ENCODE measurements around the gene JDP2. TPM values are rescaled to one million over a fixed set of nuclear protein-coding genes. Genes with fewer than 3 reads are reported as not detected.

Gene JDP2
- total and polyA plus RNA-seq, 4 donors: 20.9 to 50.2 (median 44.0) TPM

DNA sequence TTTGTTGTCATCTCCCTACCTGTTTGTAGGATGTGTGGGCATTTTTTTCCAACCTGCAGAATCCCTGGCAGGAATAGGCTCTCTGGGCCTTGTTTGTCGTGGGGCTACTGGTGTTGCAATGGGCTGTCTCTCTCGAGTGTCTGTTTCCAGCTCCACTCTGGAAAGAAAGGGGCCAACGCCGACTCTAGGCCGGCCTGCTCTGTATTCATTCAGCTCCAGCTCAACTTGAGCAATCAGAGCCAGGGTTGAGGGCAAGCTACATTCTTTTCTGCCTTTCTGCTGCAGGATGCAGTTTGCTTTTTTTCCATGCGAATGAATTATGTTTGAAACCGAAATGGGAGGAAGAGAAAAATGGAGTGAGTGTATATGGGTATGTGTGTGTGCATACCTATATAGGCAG lies 2.3 kb downstream of the JDP2 start:
- 4% methylated on average over 7 of the region's 7 CpGs for WGBS, 2 donors
- intact Hi-C loops (cut with DNase I): no loop called here
- no peaks in the 10 kb centered on the region for H3K9me3 ChIP-seq (ENCODE audit: control insufficient read depth, low read length)
- H3K27ac ChIP-seq (ENCODE audit: low read depth in 1 of 2, low read length in 2 of 2): peak overlapping the region; percentile 20 to 54
- no peaks in the 10 kb centered on the region for H3K36me3 ChIP-seq (ENCODE audit: control insufficient read depth in 1 of 2, insufficient read depth in 2 of 2, low read length in 1 of 2)
- no peaks in the 10 kb centered on the region for H3K27me3 ChIP-seq (ENCODE audit: control insufficient read depth in 1 of 2, insufficient read depth in 2 of 2, low read length in 1 of 2)
- peaks cover 0 to 12% of the 10 kb centered on the region in 2 donors for H3K4me1 ChIP-seq (ENCODE audit: control insufficient read depth in 1 of 2, insufficient read depth in 2 of 2, low read length in 2 of 2)
- H3K4me3 ChIP-seq (ENCODE audit: low read length in 2 of 2): no peak overlapping the region
- DNase-seq: peak in 1 of 2 donors; percentile 55
- ATAC-seq (ENCODE audit: low FRiP score): peak; percentile 53

DNA sequence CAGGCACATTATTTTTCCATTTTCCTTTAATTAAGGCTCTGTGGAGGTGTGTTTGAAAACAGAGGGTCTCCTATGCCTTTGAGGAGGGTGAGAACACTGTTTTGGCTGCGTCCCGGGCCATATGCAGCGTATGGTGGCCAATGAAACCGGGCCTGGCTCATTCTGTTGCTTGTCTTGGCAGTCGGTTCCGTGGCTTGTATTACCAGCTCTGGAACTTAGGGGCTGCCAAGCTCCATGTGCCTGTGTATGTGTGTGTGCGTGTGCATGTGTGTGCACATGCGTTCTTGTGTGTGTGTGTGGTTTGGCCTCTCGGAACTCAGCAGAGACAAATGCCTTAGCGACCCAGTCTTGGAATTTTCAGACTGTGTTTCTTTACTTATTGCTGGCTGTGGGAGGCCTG lies 2.7 kb downstream of the JDP2 start:
- WGBS, 2 donors: 1 to 3% methylated on average over 10 of the region's 10 CpGs
- H3K36me3 ChIP-seq (ENCODE audit: control insufficient read depth in 1 of 2, insufficient read depth in 2 of 2, low read length in 1 of 2): no peaks in the 10 kb centered on the region
- no peak overlapping the region for H3K4me3 ChIP-seq (ENCODE audit: low read length in 2 of 2)
- H3K9me3 ChIP-seq (ENCODE audit: control insufficient read depth, low read length): no peaks in the 10 kb centered on the region
- ATAC-seq (ENCODE audit: low FRiP score): peak; percentile 49
- intact Hi-C loops (cut with DNase I): no loop called here
- no peak overlapping the region for H3K27ac ChIP-seq (ENCODE audit: low read depth in 1 of 2, low read length in 2 of 2)
- DNase-seq: peak in 1 of 2 donors; percentile 64
- peaks cover 0 to 12% of the 10 kb centered on the region in 2 donors for H3K4me1 ChIP-seq (ENCODE audit: control insufficient read depth in 1 of 2, insufficient read depth in 2 of 2, low read length in 2 of 2)
- H3K27me3 ChIP-seq (ENCODE audit: control insufficient read depth in 1 of 2, insufficient read depth in 2 of 2, low read length in 1 of 2): no peaks in the 10 kb centered on the region

DNA sequence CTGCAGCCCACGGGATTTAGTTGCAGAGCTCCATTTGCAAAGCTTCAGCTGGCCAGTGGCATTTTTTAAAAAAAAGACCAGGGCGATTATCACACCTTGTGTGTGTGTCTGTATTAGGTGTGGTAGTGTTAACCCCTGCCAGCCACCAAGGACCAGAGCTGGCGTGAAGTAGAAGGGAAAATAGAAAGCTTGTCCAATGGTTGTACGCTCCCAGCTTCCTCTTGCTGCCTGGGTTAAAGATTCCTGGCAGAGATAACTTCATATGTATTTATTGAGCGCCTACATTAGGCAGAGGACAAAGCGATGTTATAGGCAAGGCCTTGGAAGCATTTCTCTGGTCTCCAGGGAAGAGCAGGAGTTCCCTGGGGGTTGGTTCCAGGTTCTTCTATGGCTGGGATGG lies 3.2 kb downstream of the JDP2 start:
- intact Hi-C loops (cut with DNase I): no loop called here

DNA sequence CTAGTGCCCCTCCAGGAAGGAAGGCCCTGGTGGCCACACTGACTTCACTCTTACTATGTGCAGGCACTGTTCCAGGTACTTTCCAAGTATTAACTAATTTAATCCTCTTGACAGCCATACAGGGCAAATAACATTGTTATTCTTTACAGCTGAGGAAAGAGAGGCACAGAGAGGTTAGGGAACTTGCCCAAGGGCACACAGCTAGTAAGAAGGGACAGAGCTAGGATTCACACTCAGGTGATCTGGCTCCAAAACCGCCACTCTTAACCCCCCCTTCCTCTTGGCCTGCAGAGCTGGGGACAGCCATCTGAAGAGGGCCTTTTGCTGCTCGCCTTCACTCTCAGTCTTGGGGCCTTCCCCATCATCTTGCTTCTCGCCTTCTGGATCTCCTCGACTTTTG lies 4.0 kb downstream of the JDP2 start:
- peaks cover 0 to 12% of the 10 kb centered on the region in 2 donors for H3K4me1 ChIP-seq (ENCODE audit: control insufficient read depth in 1 of 2, insufficient read depth in 2 of 2, low read length in 2 of 2)
- ATAC-seq (ENCODE audit: low FRiP score): no peak
- no peaks in the 10 kb centered on the region for H3K9me3 ChIP-seq (ENCODE audit: control insufficient read depth, low read length)
- 95 to 97% methylated on average over 4 of the region's 4 CpGs for WGBS, 2 donors
- no peak overlapping the region for H3K27ac ChIP-seq (ENCODE audit: low read depth in 1 of 2, low read length in 2 of 2)
- intact Hi-C loops (cut with DNase I): no loop called here
- DNase-seq: no peak
- H3K36me3 ChIP-seq (ENCODE audit: control insufficient read depth in 1 of 2, insufficient read depth in 2 of 2, low read length in 1 of 2): no peaks in the 10 kb centered on the region
- no peak overlapping the region for H3K4me3 ChIP-seq (ENCODE audit: low read length in 2 of 2)
- no peaks in the 10 kb centered on the region for H3K27me3 ChIP-seq (ENCODE audit: control insufficient read depth in 1 of 2, insufficient read depth in 2 of 2, low read length in 1 of 2)

More for the DNA sequence above, 3.2 kb downstream of the JDP2 start:
- Histone ChIP-seq H3K4me3 (ENCODE audit: low read length in 2 of 2) (no peak overlapping the region), H3K27ac (ENCODE audit: low read depth in 1 of 2, low read length in 2 of 2) (no peak overlapping the region), H3K4me1 (ENCODE audit: control insufficient read depth in 1 of 2, insufficient read depth in 2 of 2, low read length in 2 of 2) (peaks cover 0 to 12% of the 10 kb centered on the region in 2 donors), H3K27me3 (ENCODE audit: control insufficient read depth in 1 of 2, insufficient read depth in 2 of 2, low read length in 1 of 2) (no peaks in the 10 kb centered on the region), H3K9me3 (ENCODE audit: control insufficient read depth, low read length) (no peaks in the 10 kb centered on the region), H3K36me3 (ENCODE audit: control insufficient read depth in 1 of 2, insufficient read depth in 2 of 2, low read length in 1 of 2) (no peaks in the 10 kb centered on the region)
- ATAC-seq (ENCODE audit: low FRiP score): no peak
- DNase-seq: no peak
- 33 to 34% methylated on average over 6 of the region's 6 CpGs for WGBS, 2 donors

DNA sequence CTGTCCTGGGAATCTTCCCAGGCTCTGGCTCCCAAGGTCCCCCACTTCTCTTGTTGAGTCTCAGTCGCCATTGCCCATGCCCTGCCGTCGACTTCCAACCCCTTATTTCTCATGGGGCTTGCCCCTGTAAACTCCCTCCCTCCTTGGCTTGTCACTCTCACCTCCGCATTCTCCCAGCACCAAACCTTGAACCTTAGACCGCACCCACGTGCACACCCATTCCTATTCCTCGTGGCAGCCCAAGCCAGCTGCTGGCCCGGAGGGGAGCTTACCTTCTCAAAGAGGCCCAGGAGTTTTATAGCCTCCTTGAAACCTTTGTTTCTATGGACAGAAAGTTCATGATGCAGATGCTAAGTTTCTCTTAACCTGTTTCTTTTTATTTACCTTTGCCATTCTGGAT lies 4.6 kb downstream of the JDP2 start:
- 94% methylated on average over 8 of the region's 8 CpGs for WGBS, 2 donors
- DNase-seq (no peak), ATAC-seq (ENCODE audit: low FRiP score) (no peak)
- Histone ChIP-seq H3K9me3 (ENCODE audit: control insufficient read depth, low read length) (no peaks in the 10 kb centered on the region), H3K4me3 (ENCODE audit: low read length in 2 of 2) (no peak overlapping the region), H3K27ac (ENCODE audit: low read depth in 1 of 2, low read length in 2 of 2) (no peak overlapping the region), H3K27me3 (ENCODE audit: control insufficient read depth in 1 of 2, insufficient read depth in 2 of 2, low read length in 1 of 2) (no peaks in the 10 kb centered on the region), H3K36me3 (ENCODE audit: control insufficient read depth in 1 of 2, insufficient read depth in 2 of 2, low read length in 1 of 2) (no peaks in the 10 kb centered on the region), H3K4me1 (ENCODE audit: control insufficient read depth in 1 of 2, insufficient read depth in 2 of 2, low read length in 2 of 2) (peaks cover 0 to 12% of the 10 kb centered on the region in 2 donors)
- intact Hi-C loops (cut with DNase I): no loop called here

DNA sequence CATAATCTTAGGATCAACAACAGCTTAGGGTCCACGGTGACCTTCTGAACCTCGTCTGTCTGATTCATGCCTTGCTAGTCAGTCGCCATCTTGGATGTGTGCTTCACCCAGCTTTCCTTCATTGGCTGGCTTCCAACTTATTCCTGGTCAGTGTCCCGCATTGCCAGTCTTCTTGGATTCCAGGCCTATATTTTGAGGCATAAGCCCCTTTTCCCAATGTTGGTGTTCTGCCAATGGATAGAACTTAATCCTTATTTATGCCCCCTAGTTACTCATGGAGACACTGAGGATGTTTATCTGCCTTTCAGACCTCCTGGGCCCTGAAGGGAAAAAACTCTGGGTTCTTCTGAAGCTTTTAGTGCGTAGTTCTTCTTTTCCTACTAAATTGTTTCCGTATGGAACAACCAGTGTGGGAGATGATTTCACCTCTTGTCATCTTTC lies 5.8 kb downstream of the JDP2 start:
- intact Hi-C loops (cut with DNase I): no loop called here
- 94 to 96% methylated on average over 6 of the region's 6 CpGs for WGBS, 2 donors
- H3K27ac ChIP-seq (ENCODE audit: low read depth in 1 of 2, low read length in 2 of 2): no peak overlapping the region
- no peaks in the 10 kb centered on the region for H3K36me3 ChIP-seq (ENCODE audit: control insufficient read depth in 1 of 2, insufficient read depth in 2 of 2, low read length in 1 of 2)
- H3K9me3 ChIP-seq (ENCODE audit: control insufficient read depth, low read length): no peaks in the 10 kb centered on the region
- no peak overlapping the region for H3K4me3 ChIP-seq (ENCODE audit: low read length in 2 of 2)
- ATAC-seq (ENCODE audit: low FRiP score): no peak
- H3K27me3 ChIP-seq (ENCODE audit: control insufficient read depth in 1 of 2, insufficient read depth in 2 of 2, low read length in 1 of 2): no peaks in the 10 kb centered on the region
- no peak for DNase-seq
- peaks cover 0 to 11% of the 10 kb centered on the region in 2 donors for H3K4me1 ChIP-seq (ENCODE audit: control insufficient read depth in 1 of 2, insufficient read depth in 2 of 2, low read length in 2 of 2)

DNA sequence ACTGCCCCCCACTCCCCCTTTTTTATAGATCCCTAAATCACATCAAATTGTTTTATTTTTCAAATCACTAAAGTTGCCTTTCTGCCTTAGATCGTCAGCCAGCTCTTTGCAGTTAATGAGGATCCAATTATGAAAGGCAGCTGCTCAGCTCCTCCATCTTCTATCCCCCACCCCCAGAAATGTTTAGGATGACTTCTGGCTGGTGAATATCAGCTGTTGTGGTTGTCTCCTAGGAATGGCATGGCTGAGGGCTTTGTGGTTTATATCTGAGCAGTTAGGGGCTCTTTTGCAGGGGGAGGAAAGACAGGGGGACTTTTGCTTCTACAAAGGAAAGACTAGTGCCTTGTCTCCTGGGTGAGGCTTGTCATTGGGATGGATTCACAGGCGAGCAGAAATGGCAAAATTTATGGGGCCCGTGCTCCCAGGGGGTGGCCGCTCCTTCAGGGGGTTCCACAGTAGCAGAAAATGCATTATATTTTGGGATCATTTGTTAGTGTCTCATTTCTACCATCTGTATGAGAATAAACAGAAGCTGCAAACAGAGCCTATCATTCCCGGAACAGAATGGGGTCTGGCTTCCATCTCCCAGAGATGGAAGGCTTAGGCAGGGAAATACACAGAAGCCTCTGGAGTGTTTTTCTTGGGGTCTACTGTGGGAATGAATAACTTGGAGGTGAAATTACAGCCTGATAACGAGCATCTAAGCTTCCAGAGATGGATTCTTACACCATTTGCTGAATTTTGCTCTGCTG lies 6.5 kb downstream of the JDP2 start:
- Histone ChIP-seq H3K27me3 (ENCODE audit: control insufficient read depth in 1 of 2, insufficient read depth in 2 of 2, low read length in 1 of 2) (no peaks in the 10 kb centered on the region), H3K36me3 (ENCODE audit: control insufficient read depth in 1 of 2, insufficient read depth in 2 of 2, low read length in 1 of 2) (no peaks in the 10 kb centered on the region), H3K27ac (ENCODE audit: low read depth in 1 of 2, low read length in 2 of 2) (no peak overlapping the region), H3K9me3 (ENCODE audit: control insufficient read depth, low read length) (no peaks in the 10 kb centered on the region), H3K4me3 (ENCODE audit: low read length in 2 of 2) (no peak overlapping the region), H3K4me1 (ENCODE audit: control insufficient read depth in 1 of 2, insufficient read depth in 2 of 2, low read length in 2 of 2) (peaks cover 0 to 4% of the 10 kb centered on the region in 2 donors)
- DNase-seq: no peak
- ATAC-seq (ENCODE audit: low FRiP score): no peak
- 88 to 93% methylated on average over 6 of the region's 6 CpGs for WGBS, 2 donors
- intact Hi-C loops (cut with DNase I): no loop called here

DNA sequence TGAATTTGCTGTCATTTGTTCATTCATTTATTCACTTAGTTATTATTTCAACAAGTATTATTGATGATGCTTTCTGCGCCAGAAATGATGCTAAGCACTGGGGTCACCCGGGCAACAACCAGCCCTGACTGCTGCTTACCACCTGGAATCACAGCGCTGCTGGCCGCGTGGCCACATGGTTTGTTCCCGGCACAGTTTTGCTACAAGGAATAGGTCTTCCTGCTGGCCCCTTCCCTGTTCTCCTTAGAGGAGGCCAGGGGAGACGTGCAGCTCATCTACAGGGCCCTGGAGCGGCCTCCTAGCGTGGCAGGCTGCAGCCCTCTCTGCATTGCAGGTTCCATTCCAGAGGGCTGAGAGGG lies 7.0 kb downstream of the JDP2 start:
- H3K9me3 ChIP-seq (ENCODE audit: control insufficient read depth, low read length): no peaks in the 10 kb centered on the region
- intact Hi-C loops (cut with DNase I): no loop called here
- H3K36me3 ChIP-seq (ENCODE audit: control insufficient read depth in 1 of 2, insufficient read depth in 2 of 2, low read length in 1 of 2): no peaks in the 10 kb centered on the region
- H3K4me3 ChIP-seq (ENCODE audit: low read length in 2 of 2): no peak overlapping the region
- H3K4me1 ChIP-seq (ENCODE audit: control insufficient read depth in 1 of 2, insufficient read depth in 2 of 2, low read length in 2 of 2): peaks cover 0 to 4% of the 10 kb centered on the region in 2 donors
- H3K27ac ChIP-seq (ENCODE audit: low read depth in 1 of 2, low read length in 2 of 2): no peak overlapping the region
- ATAC-seq (ENCODE audit: low FRiP score): no peak
- DNase-seq: no peak
- 89% methylated on average over 9 of the region's 9 CpGs for WGBS, 2 donors
- no peaks in the 10 kb centered on the region for H3K27me3 ChIP-seq (ENCODE audit: control insufficient read depth in 1 of 2, insufficient read depth in 2 of 2, low read length in 1 of 2)

DNA sequence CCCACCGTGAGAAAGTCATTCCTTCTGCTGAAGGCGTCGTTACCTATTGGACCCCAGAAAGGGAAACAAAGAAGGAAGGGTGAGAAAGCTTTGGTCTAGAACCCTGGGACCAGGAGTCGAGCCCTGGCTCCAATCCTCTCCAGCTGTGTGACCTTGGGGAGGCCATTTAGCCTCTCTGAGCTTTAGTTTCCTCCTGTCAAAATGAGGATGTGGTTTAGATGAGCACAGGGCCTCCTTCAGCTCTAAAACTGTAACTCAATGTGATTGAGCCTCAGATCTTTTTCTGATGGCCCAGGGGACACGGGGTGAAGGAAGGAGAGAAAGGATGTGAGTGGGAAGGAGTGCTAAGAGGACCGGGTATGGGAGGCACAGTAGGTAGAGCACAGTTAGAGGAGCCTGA lies 7.7 kb downstream of the JDP2 start:
- Histone ChIP-seq H3K4me1 (ENCODE audit: control insufficient read depth in 1 of 2, insufficient read depth in 2 of 2, low read length in 2 of 2) (peaks cover 0 to 4% of the 10 kb centered on the region in 2 donors), H3K9me3 (ENCODE audit: control insufficient read depth, low read length) (no peaks in the 10 kb centered on the region), H3K36me3 (ENCODE audit: control insufficient read depth in 1 of 2, insufficient read depth in 2 of 2, low read length in 1 of 2) (no peaks in the 10 kb centered on the region), H3K27me3 (ENCODE audit: control insufficient read depth in 1 of 2, insufficient read depth in 2 of 2, low read length in 1 of 2) (no peaks in the 10 kb centered on the region), H3K27ac (ENCODE audit: low read depth in 1 of 2, low read length in 2 of 2) (no peak overlapping the region), H3K4me3 (ENCODE audit: low read length in 2 of 2) (no peak overlapping the region)
- no peak for DNase-seq
- intact Hi-C loops (cut with DNase I): no loop called here
- no peak for ATAC-seq (ENCODE audit: low FRiP score)
- 88 to 89% methylated on average over 6 of the region's 6 CpGs for WGBS, 2 donors
